Panc1 (cell line): Measurements from ENCODE around the gene FAM13B. TPM values are rescaled to one million over a fixed set of nuclear protein-coding genes. Genes with fewer than 3 reads are reported as not detected.

Experiments used
- ATAC-seq: fragments of 200-7000 bp; cut with Tn5 transposase; 2 replicates; pipeline ENCODE4 v1.9.1; 2020; ENCODE audit warnings: mild to moderate bottlenecking, moderate library complexity
- BruUV-seq: library from RNA; stranded (reverse); fragments of 400-500 nt; replicated peaks from 2 replicates; lab custom pipeline; 2021; lab: Mats Ljungman, UMichigan
- CTCF ChIA-PET: fragments of 300-600 bp; sonication (Branson Sonifier 250); formaldehyde crosslinking; loops from one replicate; lab custom pipeline; 2022; ENCODE audit warnings: antibody characterized with exemption; lab: Charles Lee
- POLR2A ChIA-PET: fragments of 300-600 bp; sonication (Branson Sonifier 250); formaldehyde crosslinking; loops from one replicate; lab custom pipeline; 2022; ENCODE audit warnings: antibody characterized with exemption; lab: Charles Lee
- DNase-seq: peaks from one replicate; pipeline ENCODE4 v3.0.0-alpha.2; 2010; ENCODE audit warnings: low read depth, low spot score
- H3K27ac ChIP-seq: 2 replicates; pipeline ENCODE4 v1.5.1; 2011; ENCODE audit warnings: mild to moderate bottlenecking, low read length, inconsistent platforms
- H3K27me3 ChIP-seq: fragments of 200-500 bp; sonication (Bioruptor generic); 2 replicates; pipeline ENCODE4 v1.6.0; 2014; ENCODE audit warnings: low read length, inconsistent platforms; ENCODE audit not compliant: control insufficient read depth, insufficient read depth
- H3K36me3 ChIP-seq: fragments of 200-500 bp; sonication (Bioruptor generic); 2 replicates; pipeline ENCODE4 v1.5.1; 2014; ENCODE audit warnings: inconsistent platforms, mild to moderate bottlenecking, low read length, moderate library complexity; ENCODE audit not compliant: control insufficient read depth, insufficient read depth
- H3K4me1 ChIP-seq: 2 replicates; pipeline ENCODE4 v1.5.1; 2011; ENCODE audit warnings: inconsistent platforms, mild to moderate bottlenecking, low read length, moderate library complexity; ENCODE audit not compliant: control insufficient read depth, insufficient read depth
- H3K4me3 ChIP-seq, 2 experiments: 2 replicates each; pipeline ENCODE4 v1.5.1; 2011 to 2012; ENCODE audit warnings: low read depth in 2 of 2, low read length in 2 of 2, mild to moderate bottlenecking in 2 of 2, inconsistent platforms in 1 of 2, moderate library complexity in 1 of 2
- H3K9me3 ChIP-seq: fragments of 200-500 bp; sonication (Bioruptor generic); 2 replicates; pipeline ENCODE4 v1.5.1; 2014; ENCODE audit warnings: low read depth, mild to moderate bottlenecking, inconsistent platforms, low read length, moderate library complexity; ENCODE audit not compliant: control insufficient read depth, insufficient read depth
- CTCF ChIP-seq: fragments of 450-650 bp; IDR thresholded peaks from 2 replicates; pipeline ENCODE4 v1.5.1; 2017; ENCODE audit warnings: mild to moderate bottlenecking
- POLR2AphosphoS5 ChIP-seq: IDR thresholded peaks from 2 replicates; pipeline ENCODE4 v1.6.1; 2012; ENCODE audit warnings: mild to moderate bottlenecking, low read depth, low read length, moderate library complexity
- REST ChIP-seq, 2 experiments: IDR thresholded peaks; 2 replicates each; pipeline ENCODE4 v1.6.1; 2011 to 2012; ENCODE audit warnings: low read depth in 2 of 2, control low read depth in 1 of 2, low read length in 1 of 2, mild to moderate bottlenecking in 1 of 2, moderate library complexity in 1 of 2; ENCODE audit not compliant: insufficient read depth in 1 of 2
- SIN3A ChIP-seq: IDR thresholded peaks from 2 replicates; pipeline ENCODE4 v1.6.1; 2012; ENCODE audit warnings: low read depth, mild to moderate bottlenecking, low read length, moderate library complexity, borderline replicate concordance; ENCODE audit not compliant: insufficient read depth
- TCF7L2 ChIP-seq: IDR thresholded peaks from 2 replicates; pipeline ENCODE4 v1.6.1; 2011; ENCODE audit warnings: mild to moderate bottlenecking, low read depth, low read length, inconsistent platforms
- in situ Hi-C: cut with HindIII; loops from 2 replicates; pipeline ENCODE4 v1.10.0; 2016; ENCODE audit warnings: low sequenced_read_pairs, low pct_unique_long_range_greater_than_20kb
- intact Hi-C: fragments of 100-400 bp; cut with micrococcal nuclease; formaldehyde crosslinking; loops from one replicate; pipeline ENCODE4 v1.10.0; 2022; ENCODE audit not compliant: unreplicated experiment
- total RNA-seq: library from RNA; stranded (reverse); gene quantifications from one replicate; pipeline ENCODE4 v1.2.1, GENCODE V29; 2021; ENCODE audit not compliant: unreplicated experiment

Gene FAM13B
- total RNA-seq, 1 experiment from 2014 or later, result 34.9 TPM

- no peak for DNase-seq
- H3K36me3 ChIP-seq, result peaks cover 37% of the 10 kb centered on the region
- no peaks in the 10 kb centered on the region for H3K9me3 ChIP-seq
- H3K27me3 ChIP-seq, result no peaks in the 10 kb centered on the region
- no peak overlapping the region for H3K4me3 ChIP-seq
- TF ChIP-seq POLR2AphosphoS5 (no peak), TCF7L2 (no peak), REST (IDR thresholded peaks at IDR 0.05; ENCODE audit: insufficient read depth in 1 of 2, low read depth in 2 of 2, low read length in 1 of 2) (no peak), SIN3A (no peak), CTCF (no peak)
- in situ Hi-C loops, result no loop called here
- H3K4me1 ChIP-seq, result no peaks in the 10 kb centered on the region
- CTCF ChIA-PET, result no interaction called here
- no peak overlapping the region for H3K27ac ChIP-seq
- POLR2A ChIA-PET, result no interaction called here
- intact Hi-C loops, result no loop called here
- no peak for ATAC-seq
- BruUV-seq, result no TSS peak
Observed at GRCh38 chr5:137939331-137939730, 93.5 kb downstream of the FAM13B start.

GRCh38 chr5:137938751-137939143, 94.1 kb downstream of the FAM13B start:
- BruUV-seq, result no TSS peak
- peaks cover 34% of the 10 kb centered on the region for H3K36me3 ChIP-seq
- ATAC-seq, result no peak

More at GRCh38 chr5:137938751-137939143, 94.1 kb downstream of the FAM13B start:
- no peaks in the 10 kb centered on the region for H3K27me3 ChIP-seq
- no peaks in the 10 kb centered on the region for H3K9me3 ChIP-seq
- intact Hi-C loops (no loop called here), in situ Hi-C loops (no loop called here)
- H3K4me3 ChIP-seq, result no peak overlapping the region
- TF ChIP-seq TCF7L2 (no peak), REST (IDR thresholded peaks at IDR 0.05; ENCODE audit: insufficient read depth in 1 of 2, low read depth in 2 of 2, low read length in 1 of 2) (no peak), POLR2AphosphoS5 (no peak), CTCF (no peak), SIN3A (no peak)
- H3K4me1 ChIP-seq, result no peaks in the 10 kb centered on the region
- DNase-seq, result no peak
- ChIA-PET CTCF (no interaction called here), POLR2A (no interaction called here)
- H3K27ac ChIP-seq, result no peak overlapping the region
